Keratinocyte (primary cell): ENCODE results near the gene JAKMIP1. TPM values are rescaled to one million over a fixed set of nuclear protein-coding genes. Genes with fewer than 3 reads are reported as not detected.

Experiments used
- DNase-seq: peaks from one replicate; pipeline ENCODE4 v3.0.0-alpha.2; 2011; ENCODE audit warnings: low read depth, missing footprints, low spot score
- FAIRE-seq: peaks from 2 replicates; lab custom pipeline; 2011; peaks lifted over from hg19 to GRCh38; lab: Jason Lieb, UNC
- H2AFZ ChIP-seq: 2 replicates; pipeline ENCODE4 v1.6.0; 2012; ENCODE audit warnings: low read length, control low read depth, inconsistent platforms; ENCODE audit not compliant: control insufficient read depth
- H3K27ac ChIP-seq: 2 replicates; pipeline ENCODE4 v1.5.1; 2011; ENCODE audit warnings: low read length; ENCODE audit not compliant: control insufficient read depth, insufficient read depth
- H3K27me3 ChIP-seq: 3 replicates; pipeline ENCODE4 v1.6.0; 2011; ENCODE audit warnings: low read length; ENCODE audit not compliant: control insufficient read depth, insufficient read depth; ENCODE audit errors: extremely low read depth
- H3K36me3 ChIP-seq, 2 experiments: 2 replicates in 1 of 2; 3 replicates in 1 of 2; pipeline ENCODE4 v1.5.1; 2011; ENCODE audit warnings: low read length in 2 of 2, mild to moderate bottlenecking in 1 of 2; ENCODE audit not compliant: control insufficient read depth in 2 of 2, insufficient read depth in 2 of 2; ENCODE audit errors: extremely low read depth in 1 of 2
- H3K4me1 ChIP-seq: 3 replicates; pipeline ENCODE4 v1.5.1; 2011; ENCODE audit warnings: low read length; ENCODE audit not compliant: control insufficient read depth, insufficient read depth; ENCODE audit errors: extremely low read depth
- H3K4me2 ChIP-seq: 3 replicates; pipeline ENCODE4 v1.6.0; 2011; ENCODE audit warnings: low read depth, low read length; ENCODE audit not compliant: control insufficient read depth, insufficient read depth; ENCODE audit errors: extremely low read depth
- H3K4me3 ChIP-seq, 3 experiments: fragments of 200-600 bp in 1 of 3; sonication (generic) in 1 of 3; 2 replicates in 2 of 3; 3 replicates in 1 of 3; pipeline ENCODE4 v1.5.1; 2011 to 2016; ENCODE audit warnings: low read length in 3 of 3, mild to moderate bottlenecking in 3 of 3, control low read depth in 2 of 3, inconsistent platforms in 1 of 3, low read depth in 1 of 3, mixed read lengths in 1 of 3, mixed run types in 1 of 3, moderate library complexity in 1 of 3; ENCODE audit not compliant: control insufficient read depth in 2 of 3, insufficient read depth in 2 of 3; ENCODE audit errors: extremely low read depth in 1 of 3
- H3K79me2 ChIP-seq: 2 replicates; pipeline ENCODE4 v1.6.0; 2012; ENCODE audit warnings: low read length; ENCODE audit not compliant: control insufficient read depth, insufficient read depth
- H3K9ac ChIP-seq: 3 replicates; pipeline ENCODE4 v1.6.0; 2011; ENCODE audit warnings: low read length; ENCODE audit not compliant: control insufficient read depth, insufficient read depth; ENCODE audit errors: extremely low read depth
- H3K9me1 ChIP-seq: 3 replicates; pipeline ENCODE4 v1.6.0; 2011; ENCODE audit warnings: low read length; ENCODE audit not compliant: control insufficient read depth, insufficient read depth; ENCODE audit errors: extremely low read depth
- H3K9me3 ChIP-seq: 2 replicates; pipeline ENCODE4 v1.5.1; 2012; ENCODE audit warnings: low read depth, low read length; ENCODE audit not compliant: control insufficient read depth
- H4K20me1 ChIP-seq: 3 replicates; pipeline ENCODE4 v1.6.0; 2011; ENCODE audit warnings: low read length; ENCODE audit not compliant: control insufficient read depth, insufficient read depth; ENCODE audit errors: extremely low read depth
- CTCF ChIP-seq, 3 experiments: IDR thresholded peaks in 1 of 3; conservative IDR thresholded peaks in 1 of 3; optimal IDR thresholded peaks in 1 of 3; 2 replicates in 2 of 3; 3 replicates in 1 of 3; pipeline versions ENCODE3 to v1.5.1; 2011; ENCODE audit warnings: low read length in 3 of 3, mild to moderate bottlenecking in 3 of 3, moderate library complexity in 2 of 3, control low read depth in 1 of 3, inconsistent platforms in 1 of 3; ENCODE audit not compliant: insufficient read depth in 2 of 3; ENCODE audit errors: extremely low read depth in 1 of 3
- EZH2 ChIP-seq: IDR thresholded peaks from one replicate; pipeline ENCODE4 v1.6.1; 2012; ENCODE audit warnings: inconsistent platforms, mild to moderate bottlenecking, low read length, moderate library complexity
- dilution Hi-C: fragments of 300-500 bp; cut with MboI; formaldehyde crosslinking; loops from one replicate; pipeline ENCODE4 v1.7.0; 2020; ENCODE audit warnings: low sequenced_read_pairs; ENCODE audit not compliant: extremely low pct_ligation_motif_present
- polyA plus RNA-seq, 5 experiments: library from polyadenylated mRNA; depleted of rRNA in 3 of 5; stranded (reverse) in 3 of 5; stranded (forward) in 1 of 5; unstranded in 1 of 5; fragments of >200 nt; gene quantifications; 1 replicate in 1 of 5; 2 replicates in 3 of 5; 3 replicates in 1 of 5; pipeline versions ENCODE4 v1.2.1 to v1.2.3, GENCODE V29; 2011 to 2012; ENCODE audit warnings: missing spikeins in 2 of 5, low read depth in 1 of 5, low replicate concordance in 1 of 5

JAKMIP1 gene
- polyA plus RNA-seq, 1 donor (not counting 4 experiments of a cell fraction or from before 2014, with no cell fraction given), result not detected

DNA sequence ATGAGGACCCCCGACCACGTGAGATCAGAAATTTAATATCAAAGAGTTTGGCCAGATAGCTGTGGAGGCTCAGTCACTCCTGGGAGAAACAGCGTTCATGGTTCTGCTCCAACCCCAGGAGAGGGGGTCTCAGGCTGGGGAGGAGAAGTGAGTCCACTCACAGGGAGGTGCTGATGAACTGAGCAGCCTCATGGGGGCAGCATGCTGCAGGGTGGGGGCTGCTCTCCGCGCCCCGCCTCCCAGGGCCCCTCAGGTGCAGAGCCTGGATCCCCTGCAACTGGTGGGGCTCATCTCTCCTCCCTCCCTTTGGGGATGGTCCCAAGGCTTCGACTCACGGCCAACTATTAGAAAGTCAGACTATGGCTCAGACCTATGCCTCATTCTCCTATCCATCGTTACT lies 155.5 kb downstream of the JAKMIP1 start:
- Histone ChIP-seq H2AFZ (no peak overlapping the region), H3K27me3 (no peaks in the 10 kb centered on the region), H3K9me1 (no peaks in the 10 kb centered on the region), H3K4me2 (no peak overlapping the region), H3K9ac (no peak overlapping the region), H3K4me3 (no peak overlapping the region), H3K4me1 (no peaks in the 10 kb centered on the region), H3K27ac (no peak overlapping the region), H4K20me1 (no peaks in the 10 kb centered on the region), H3K36me3 (no peaks in the 10 kb centered on the region), H3K79me2 (no peaks in the 10 kb centered on the region), H3K9me3 (no peaks in the 10 kb centered on the region)
- TF ChIP-seq EZH2, result no peak
- no peak for TF ChIP-seq CTCF (optimal IDR thresholded peaks at IDR 0.05 in 1 of 3, IDR thresholded peaks at IDR 0.05 in 1 of 3, conservative IDR thresholded peaks at IDR 0.05 in 1 of 3; ENCODE audit: extremely low read depth in 1 of 3, insufficient read depth in 2 of 3, low read length in 3 of 3)
- FAIRE-seq, result no peak
- dilution Hi-C loops, result no loop called here
- DNase-seq, result no peak

DNA sequence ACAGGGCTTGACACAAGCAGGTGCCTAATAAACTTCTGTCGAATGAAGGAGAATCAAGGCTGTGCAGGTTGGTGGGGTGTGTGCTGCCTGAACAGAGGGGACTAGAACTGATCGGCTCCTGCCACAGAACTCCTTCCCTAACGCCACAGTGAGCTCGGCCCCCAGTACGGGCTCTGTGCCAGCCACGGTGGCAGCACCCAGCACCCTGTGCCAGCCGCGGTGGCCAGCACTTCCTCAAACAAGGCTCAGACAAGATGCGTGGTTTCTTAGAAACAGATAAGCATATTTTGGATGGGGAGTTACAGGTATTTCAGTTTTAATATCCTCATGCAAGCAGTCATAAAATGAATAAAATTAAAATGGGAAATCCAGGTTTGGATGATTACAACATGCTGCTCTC lies 156.1 kb downstream of the JAKMIP1 start:
- no peak overlapping the region for H3K9ac ChIP-seq
- TF ChIP-seq EZH2 (no peak), CTCF (optimal IDR thresholded peaks at IDR 0.05 in 1 of 3, IDR thresholded peaks at IDR 0.05 in 1 of 3, conservative IDR thresholded peaks at IDR 0.05 in 1 of 3; ENCODE audit: extremely low read depth in 1 of 3, insufficient read depth in 2 of 3, low read length in 3 of 3) (no peak)
- H3K36me3 ChIP-seq, result no peaks in the 10 kb centered on the region
- no peaks in the 10 kb centered on the region for H3K27me3 ChIP-seq
- DNase-seq, result no peak
- H3K4me1 ChIP-seq, result no peaks in the 10 kb centered on the region
- H3K79me2 ChIP-seq, result no peaks in the 10 kb centered on the region
- no peak overlapping the region for H2AFZ ChIP-seq
- FAIRE-seq, result no peak
- H4K20me1 ChIP-seq, result no peaks in the 10 kb centered on the region
- no peak overlapping the region for H3K4me2 ChIP-seq
- H3K4me3 ChIP-seq, result no peak overlapping the region
- H3K9me3 ChIP-seq, result no peaks in the 10 kb centered on the region
- no peak overlapping the region for H3K27ac ChIP-seq
- dilution Hi-C loops, result no loop called here
- no peaks in the 10 kb centered on the region for H3K9me1 ChIP-seq
